Neural crest cell (in vitro differentiated cells): ENCODE measurements around the gene C1orf146. TPM values are rescaled to one million over a fixed set of nuclear protein-coding genes. Genes with fewer than 3 reads are reported as not detected.
"Not testable (repeated sequence)": the region's sequence is repeated elsewhere in the genome, so short reads cannot be mapped to it uniquely, and the experiment has no call there.

Experiments
- DNase-seq: peaks from one replicate; pipeline ENCODE4 v3.0.0; 2021; ENCODE audit warnings: low read depth, mixed read lengths, low spot score
- H3K27ac Mint-ChIP-seq: one replicate; pipeline ENCODE4 v1.8.0; 2021; ENCODE audit warnings: mild to moderate bottlenecking, mixed read lengths; ENCODE audit not compliant: unreplicated experiment
- H3K27me3 Mint-ChIP-seq: 2 replicates; pipeline ENCODE4 v1.8.0; 2021; ENCODE audit warnings: low read depth, mild to moderate bottlenecking, mixed read lengths
- H3K36me3 Mint-ChIP-seq: 2 replicates; pipeline ENCODE4 v1.8.0; 2021; ENCODE audit warnings: low read depth, mild to moderate bottlenecking, mixed read lengths
- H3K4me1 Mint-ChIP-seq: 2 replicates; pipeline ENCODE4 v1.8.0; 2021; ENCODE audit warnings: mixed read lengths
- H3K4me3 Mint-ChIP-seq: one replicate; pipeline ENCODE4 v1.8.0; 2021; ENCODE audit warnings: mild to moderate bottlenecking, mixed read lengths
- H3K9me3 Mint-ChIP-seq: 2 replicates; pipeline ENCODE4 v1.8.0; 2021; ENCODE audit warnings: mixed read lengths
- total RNA-seq: library from RNA; stranded (reverse); gene quantifications from 2 replicates; pipeline ENCODE4 v1.2.1, GENCODE V29; 2021
- TF ChIP-seq, protein P1 (sequence below): fragments of 200-600 bp; sonication (generic); conservative IDR thresholded peaks from 2 replicates; pipeline ENCODE4 v1.5.0; 2021; ENCODE audit warnings: antibody characterized with exemption, mild to moderate bottlenecking

C1orf146 gene
- total RNA-seq, 1 donor from 2014 or later, result not detected

DNA sequence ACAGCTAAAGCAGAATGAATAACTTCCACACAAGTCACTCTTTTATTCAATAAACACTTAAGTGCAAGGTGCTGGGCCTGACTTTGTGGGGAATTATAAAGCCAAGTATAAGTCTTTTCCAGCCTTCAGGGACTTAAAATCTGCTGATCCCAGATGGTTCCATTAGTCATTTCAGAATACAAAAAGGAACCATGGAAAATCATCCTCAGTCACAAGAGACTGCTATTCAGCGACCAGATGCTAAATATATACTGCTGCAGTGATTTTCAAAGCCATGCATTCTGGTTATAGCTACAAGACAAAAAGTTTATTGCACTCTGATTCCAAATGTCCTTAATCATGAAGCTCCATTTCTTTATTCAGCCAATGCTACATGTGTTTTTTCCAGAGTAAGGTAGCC, 55.3 kb downstream of the C1orf146 start:
- H3K9me3 Mint-ChIP-seq, result no peaks in the 10 kb centered on the region
- no peaks in the 10 kb centered on the region for H3K27me3 Mint-ChIP-seq
- H3K4me3 Mint-ChIP-seq, result no peak overlapping the region
- TF ChIP-seq, protein P1, sequence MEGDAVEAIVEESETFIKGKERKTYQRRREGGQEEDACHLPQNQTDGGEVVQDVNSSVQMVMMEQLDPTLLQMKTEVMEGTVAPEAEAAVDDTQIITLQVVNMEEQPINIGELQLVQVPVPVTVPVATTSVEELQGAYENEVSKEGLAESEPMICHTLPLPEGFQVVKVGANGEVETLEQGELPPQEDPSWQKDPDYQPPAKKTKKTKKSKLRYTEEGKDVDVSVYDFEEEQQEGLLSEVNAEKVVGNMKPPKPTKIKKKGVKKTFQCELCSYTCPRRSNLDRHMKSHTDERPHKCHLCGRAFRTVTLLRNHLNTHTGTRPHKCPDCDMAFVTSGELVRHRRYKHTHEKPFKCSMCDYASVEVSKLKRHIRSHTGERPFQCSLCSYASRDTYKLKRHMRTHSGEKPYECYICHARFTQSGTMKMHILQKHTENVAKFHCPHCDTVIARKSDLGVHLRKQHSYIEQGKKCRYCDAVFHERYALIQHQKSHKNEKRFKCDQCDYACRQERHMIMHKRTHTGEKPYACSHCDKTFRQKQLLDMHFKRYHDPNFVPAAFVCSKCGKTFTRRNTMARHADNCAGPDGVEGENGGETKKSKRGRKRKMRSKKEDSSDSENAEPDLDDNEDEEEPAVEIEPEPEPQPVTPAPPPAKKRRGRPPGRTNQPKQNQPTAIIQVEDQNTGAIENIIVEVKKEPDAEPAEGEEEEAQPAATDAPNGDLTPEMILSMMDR, result no peak
- DNase-seq, result no peak
- peaks cover 27% of the 10 kb centered on the region for H3K36me3 Mint-ChIP-seq
- no peaks in the 10 kb centered on the region for H3K4me1 Mint-ChIP-seq
- H3K27ac Mint-ChIP-seq, result no peak overlapping the region

DNA sequence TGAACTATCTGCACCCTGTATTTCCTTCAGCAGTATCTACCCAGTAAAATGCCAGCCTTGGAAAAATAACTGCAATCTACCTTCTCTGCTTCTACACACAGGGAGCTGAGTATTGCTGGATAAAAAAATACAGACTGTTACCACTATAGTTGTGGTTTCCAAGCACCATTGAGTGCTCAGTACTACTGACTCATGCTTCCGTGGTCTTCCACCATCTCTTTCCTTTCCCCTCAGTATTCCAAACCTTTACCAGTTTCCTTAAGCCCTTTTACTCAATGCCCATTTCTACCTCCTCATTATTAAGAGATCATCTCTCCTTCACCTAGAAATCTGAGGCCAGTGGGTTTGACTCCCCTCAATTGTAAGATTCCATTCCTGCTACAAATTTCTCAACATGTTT, 57.2 kb downstream of the C1orf146 start:
- no peak for DNase-seq
- H3K36me3 Mint-ChIP-seq, result peaks cover 36% of the 10 kb centered on the region
- H3K4me1 Mint-ChIP-seq, result no peaks in the 10 kb centered on the region
- H3K9me3 Mint-ChIP-seq, result no peaks in the 10 kb centered on the region
- TF ChIP-seq, protein P1, result no peak
- no peak overlapping the region for H3K4me3 Mint-ChIP-seq
- H3K27me3 Mint-ChIP-seq, result no peaks in the 10 kb centered on the region
- H3K27ac Mint-ChIP-seq, result no peak overlapping the region

DNA sequence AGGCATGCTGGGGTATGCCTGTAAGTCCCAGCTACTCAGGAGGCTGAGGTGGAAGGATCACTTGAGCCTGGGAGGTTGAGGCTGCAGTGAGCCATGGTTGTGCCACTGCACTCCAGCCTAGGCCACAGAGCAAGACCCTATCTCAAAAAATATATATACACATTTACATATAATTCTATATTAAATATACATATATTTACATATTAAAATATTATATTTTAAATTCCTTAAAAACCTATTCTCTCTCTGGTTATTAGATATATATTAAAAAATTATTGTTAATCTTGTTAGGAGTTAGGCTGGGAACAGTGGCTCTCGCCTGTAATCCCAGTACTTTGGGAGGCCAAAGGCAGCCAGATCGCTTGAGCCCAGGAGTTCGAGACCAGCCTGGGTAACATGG, 58.4 kb downstream of the C1orf146 start:
- no peak overlapping the region for H3K27ac Mint-ChIP-seq
- H3K36me3 Mint-ChIP-seq, result peaks cover 45% of the 10 kb centered on the region
- TF ChIP-seq, protein P1, result no peak
- no peaks in the 10 kb centered on the region for H3K4me1 Mint-ChIP-seq
- H3K4me3 Mint-ChIP-seq, result no peak overlapping the region
- no peak for DNase-seq
- H3K9me3 Mint-ChIP-seq, result peaks cover 5% of the 10 kb centered on the region
- H3K27me3 Mint-ChIP-seq, result no peaks in the 10 kb centered on the region

DNA sequence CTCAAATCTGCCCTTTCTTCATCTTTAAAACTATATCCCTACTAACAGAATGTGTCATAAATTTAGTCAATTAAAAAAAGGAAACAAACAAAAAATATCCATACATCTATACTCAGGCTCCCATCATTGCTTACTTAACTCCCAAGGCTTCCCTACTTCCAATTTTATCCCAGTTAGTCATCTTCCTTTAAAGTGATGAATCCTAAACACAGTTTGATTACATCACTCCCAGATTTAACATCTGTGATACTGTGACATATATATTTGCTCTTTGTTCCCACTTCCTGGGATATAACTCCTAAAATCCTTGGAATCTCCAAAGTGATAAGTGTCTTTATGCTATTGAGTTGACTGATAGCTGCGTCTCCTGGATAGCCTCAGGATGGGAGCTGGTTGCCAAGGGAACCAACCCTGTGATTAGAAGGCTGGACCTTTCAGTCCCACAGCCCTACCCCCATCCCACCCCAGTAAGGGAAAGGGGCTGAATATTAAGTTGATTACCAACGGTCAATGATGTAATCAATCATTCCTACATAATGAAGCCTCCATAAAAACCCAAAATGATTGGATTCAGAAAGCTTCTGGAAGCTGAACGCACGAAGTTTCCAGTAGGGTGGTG, 59.5 kb downstream of the C1orf146 start:
- H3K36me3 Mint-ChIP-seq, result peaks cover 53% of the 10 kb centered on the region
- TF ChIP-seq, protein P1, result no peak
- no peak for DNase-seq
- peaks cover 9% of the 10 kb centered on the region for H3K9me3 Mint-ChIP-seq
- no peak overlapping the region for H3K27ac Mint-ChIP-seq
- H3K4me3 Mint-ChIP-seq, result no peak overlapping the region
- no peaks in the 10 kb centered on the region for H3K27me3 Mint-ChIP-seq
- peaks cover 3% of the 10 kb centered on the region for H3K4me1 Mint-ChIP-seq

GRCh38 chr1:92279781-92280180, 62.1 kb downstream of the C1orf146 start:
- not testable (repeated sequence) for H3K27ac Mint-ChIP-seq, H3K4me3 Mint-ChIP-seq, H3K27me3 Mint-ChIP-seq, DNase-seq, H3K4me1 Mint-ChIP-seq
- H3K9me3 Mint-ChIP-seq, result peaks cover 15% of the 10 kb centered on the region
- peaks cover 68% of the 10 kb centered on the region for H3K36me3 Mint-ChIP-seq

DNA sequence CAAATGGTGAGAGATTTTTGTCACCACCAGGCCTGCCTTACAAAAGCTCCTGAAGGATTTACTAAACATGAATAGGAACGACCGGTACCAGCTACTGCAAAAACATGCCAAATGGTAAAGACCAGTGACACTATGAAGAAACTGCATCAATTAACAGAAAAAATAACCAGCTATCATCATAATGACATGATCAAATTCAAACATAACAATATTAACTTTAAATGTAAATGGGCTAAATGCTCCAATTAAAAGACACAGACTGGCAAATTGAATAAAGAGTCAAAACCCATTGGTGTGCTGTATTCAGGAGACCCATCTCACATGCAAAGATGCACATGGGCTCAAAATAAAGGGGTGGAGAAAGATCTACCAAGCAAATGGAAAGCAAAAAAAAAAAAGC, 63.7 kb downstream of the C1orf146 start:
- H3K27me3 Mint-ChIP-seq, H3K27ac Mint-ChIP-seq, H3K4me1 Mint-ChIP-seq, H3K4me3 Mint-ChIP-seq, DNase-seq: not testable (repeated sequence)
- H3K36me3 Mint-ChIP-seq, result peaks cover 68% of the 10 kb centered on the region
- peaks cover 15% of the 10 kb centered on the region for H3K9me3 Mint-ChIP-seq
